PFSK-1 (cell line): ENCODE measurements around the gene PRR33.

Source experiments
- FOXP2 ChIP-seq: optimal IDR thresholded peaks from 2 replicates; pipeline ENCODE3; 2011; ENCODE audit warnings: borderline replicate concordance, control low read depth, inconsistent platforms; ENCODE audit not compliant: insufficient read depth; ENCODE audit errors: extremely low read length, extremely low read depth
- POLR2AphosphoS5 ChIP-seq: IDR thresholded peaks from 2 replicates; pipeline ENCODE4 v1.6.1; 2012; ENCODE audit warnings: low read depth, mild to moderate bottlenecking, control low read depth, low read length, moderate library complexity
- REST ChIP-seq, 2 experiments: IDR thresholded peaks; 2 replicates each; pipeline versions ENCODE4 v1.6.1 to v1.8.0; 2011 to 2012; ENCODE audit warnings: low read depth in 2 of 2, low read length in 2 of 2, control low read depth in 1 of 2, inconsistent platforms in 1 of 2, mild to moderate bottlenecking in 1 of 2, moderate library complexity in 1 of 2; ENCODE audit not compliant: insufficient read depth in 1 of 2
- SIN3A ChIP-seq: IDR thresholded peaks from 2 replicates; pipeline ENCODE4 v1.6.1; 2012; ENCODE audit warnings: mild to moderate bottlenecking, low read length, moderate library complexity, borderline replicate concordance; ENCODE audit not compliant: insufficient read depth
- TAF1 ChIP-seq: IDR thresholded peaks from 2 replicates; pipeline ENCODE4 v1.6.1; 2012; ENCODE audit warnings: low read length, control low read depth, borderline replicate concordance; ENCODE audit not compliant: insufficient read depth

The PRR33 gene

GRCh38 chr11:1906181-1906580 is 14.5 kb upstream of the PRR33 start:
- TF ChIP-seq TAF1 = no peak

- TF ChIP-seq POLR2AphosphoS5 (no peak), REST (IDR thresholded peaks at IDR 0.05; ENCODE audit: insufficient read depth in 1 of 2, low read depth in 2 of 2, low read length in 2 of 2) (no peak)
These were observed 8.0 kb upstream of the PRR33 start for GRCh38 chr11:1899686-1900085.

GRCh38 chr11:1899090-1899489 is 7.4 kb upstream of the PRR33 start:
- TF ChIP-seq POLR2AphosphoS5 (no peak), FOXP2 (no peak), SIN3A (no peak), TAF1 (no peak), REST (IDR thresholded peaks at IDR 0.05; ENCODE audit: insufficient read depth in 1 of 2, low read depth in 2 of 2, low read length in 2 of 2) (no peak)

- TF ChIP-seq SIN3A = no peak
- TF ChIP-seq FOXP2 = no peak
- no peak for TF ChIP-seq POLR2AphosphoS5
- TF ChIP-seq TAF1 = no peak
- no peak for TF ChIP-seq REST (IDR thresholded peaks at IDR 0.05; ENCODE audit: insufficient read depth in 1 of 2, low read depth in 2 of 2, low read length in 2 of 2)
These were observed 5.2 kb upstream of the PRR33 start for GRCh38 chr11:1896923-1897322.

- TF ChIP-seq POLR2AphosphoS5 = no peak
- TF ChIP-seq TAF1 = no peak
- no peak for TF ChIP-seq SIN3A
- TF ChIP-seq FOXP2 = no peak
- TF ChIP-seq REST (IDR thresholded peaks at IDR 0.05; ENCODE audit: insufficient read depth in 1 of 2, low read depth in 2 of 2, low read length in 2 of 2) = no peak
These were observed 4.8 kb upstream of the PRR33 start for GRCh38 chr11:1896468-1896867.

- TF ChIP-seq POLR2AphosphoS5 (no peak), SIN3A (no peak), REST (IDR thresholded peaks at IDR 0.05; ENCODE audit: insufficient read depth in 1 of 2, low read depth in 2 of 2, low read length in 2 of 2) (no peak), TAF1 (no peak), FOXP2 (no peak)
These were observed 3.1 kb upstream of the PRR33 start for GRCh38 chr11:1894759-1895158.
